ENCODE results near the gene PACSIN1. TPM values are rescaled to one million over a fixed set of nuclear protein-coding genes. Genes with fewer than 3 reads are reported as not detected.

Gene PACSIN1, protein sequence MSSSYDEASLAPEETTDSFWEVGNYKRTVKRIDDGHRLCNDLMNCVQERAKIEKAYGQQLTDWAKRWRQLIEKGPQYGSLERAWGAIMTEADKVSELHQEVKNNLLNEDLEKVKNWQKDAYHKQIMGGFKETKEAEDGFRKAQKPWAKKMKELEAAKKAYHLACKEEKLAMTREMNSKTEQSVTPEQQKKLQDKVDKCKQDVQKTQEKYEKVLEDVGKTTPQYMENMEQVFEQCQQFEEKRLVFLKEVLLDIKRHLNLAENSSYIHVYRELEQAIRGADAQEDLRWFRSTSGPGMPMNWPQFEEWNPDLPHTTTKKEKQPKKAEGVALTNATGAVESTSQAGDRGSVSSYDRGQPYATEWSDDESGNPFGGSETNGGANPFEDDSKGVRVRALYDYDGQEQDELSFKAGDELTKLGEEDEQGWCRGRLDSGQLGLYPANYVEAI
- not detected in 2 replicates for total RNA-seq

DNA sequence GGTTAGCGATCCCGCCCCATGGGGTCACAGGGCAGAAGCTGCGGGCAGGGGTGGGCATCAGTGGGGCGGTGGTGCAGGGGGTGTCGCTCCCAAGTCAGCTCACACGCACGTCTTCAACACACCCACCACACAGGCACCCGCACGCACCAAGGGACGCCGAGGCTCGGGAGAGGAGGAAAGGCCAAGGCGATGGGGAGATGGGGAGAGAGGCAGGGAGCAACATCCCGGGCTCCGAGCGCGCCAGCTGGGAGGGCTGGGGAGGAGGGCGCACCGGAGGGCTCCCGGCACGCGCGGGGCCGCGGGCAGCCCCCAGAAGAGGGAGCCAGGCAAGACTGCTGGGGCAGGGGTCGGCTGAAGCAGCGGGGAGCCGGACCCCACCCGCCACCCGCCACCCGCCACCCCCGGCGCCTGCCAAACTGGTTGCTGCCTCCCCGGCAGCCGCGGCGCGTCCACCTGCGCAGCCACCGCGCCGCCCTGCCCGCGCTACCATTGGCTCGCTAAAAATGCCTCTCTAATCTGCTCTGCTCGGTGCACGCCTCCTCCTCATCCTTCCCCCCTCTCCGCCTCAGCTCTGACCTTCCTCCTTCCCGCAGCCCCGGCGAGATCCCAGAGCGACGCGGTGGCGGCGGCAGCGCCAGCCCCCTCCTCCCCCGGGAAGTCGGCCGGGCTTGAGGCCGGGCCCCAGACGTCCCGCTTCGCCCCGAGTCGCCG lies at the start of gene PACSIN1:
Gene PACSIN1, plus strand, starts transcription at position 546 of the 711 bp plus-strand sequence. CDS start 60,230 bp downstream, outside the sequence.

DNA sequence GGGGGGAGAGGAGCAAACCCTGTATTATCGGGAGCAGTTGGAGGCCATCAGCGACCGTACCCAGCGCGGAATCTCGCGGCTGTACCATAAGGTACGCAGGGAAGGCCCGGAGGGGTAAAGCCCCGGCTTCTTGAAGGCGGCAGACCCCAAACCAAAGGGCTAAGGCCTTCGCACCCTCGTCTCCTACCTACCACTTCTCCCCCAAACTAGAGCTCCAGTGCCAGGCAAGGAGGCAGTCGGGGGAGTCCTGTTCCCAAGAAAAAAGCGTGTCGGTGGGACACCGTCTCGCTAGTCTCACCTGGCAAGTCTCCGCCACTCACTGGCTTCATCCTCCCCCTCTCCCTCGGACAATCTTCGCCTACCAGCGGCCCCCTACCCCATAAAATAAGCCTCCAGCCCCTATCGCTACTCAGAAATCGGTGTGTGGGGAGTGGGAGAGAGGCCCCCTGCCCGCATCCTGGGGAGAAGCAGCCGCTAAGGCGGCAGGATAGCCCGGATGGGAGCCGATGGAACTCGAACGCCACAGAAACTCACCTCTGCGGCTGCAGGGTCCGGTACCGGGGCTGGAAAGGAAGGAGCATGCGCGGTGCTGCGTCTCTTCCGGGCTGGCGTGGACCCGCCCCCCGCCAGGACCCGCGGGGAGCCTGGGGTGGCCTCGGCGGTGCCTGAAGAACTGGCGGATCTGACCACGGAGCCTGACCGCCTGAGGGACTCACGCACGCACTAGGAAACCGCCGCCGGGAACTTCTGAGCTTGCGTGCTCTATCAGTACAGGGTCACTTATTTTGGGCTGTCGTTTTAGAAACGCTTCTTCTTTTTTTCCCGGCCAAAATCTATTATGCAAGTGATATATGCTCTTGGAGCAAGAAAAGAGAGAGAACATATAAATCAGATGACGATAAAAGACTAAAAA lies 40.1 kb upstream of the PACSIN1 start, which contains the start of gene RPS10:
Gene RPS10, minus strand, starts transcription at position 572 of the 913 bp plus-strand sequence. CDS start 848 bp downstream, outside the sequence.

DNA sequence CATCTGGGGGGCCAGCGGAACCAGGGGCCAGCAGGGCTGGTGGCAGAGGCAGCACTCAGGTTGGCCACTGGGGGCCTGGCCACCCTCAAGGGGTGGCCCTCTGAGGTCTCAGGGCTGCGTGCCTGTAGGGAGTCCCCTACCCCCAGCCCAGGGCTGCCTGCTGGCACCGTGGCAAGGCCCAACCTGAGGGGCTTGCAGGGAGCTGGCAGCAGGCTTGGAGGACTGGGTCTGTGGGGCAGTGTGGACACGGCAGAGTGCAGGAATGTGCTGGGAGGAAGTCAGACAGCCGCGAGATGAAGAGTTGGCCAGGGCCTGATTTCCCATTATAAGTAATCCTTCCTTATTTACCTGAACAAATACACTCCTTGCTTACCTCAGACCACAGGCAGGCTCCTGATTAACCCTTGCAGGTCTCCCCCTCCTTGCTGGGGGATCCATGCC lies 90.2 kb downstream of the PACSIN1 start, which contains the start of gene SPDEF:
Gene SPDEF, minus strand, starts transcription at position 299 of the 441 bp plus-strand sequence. CDS start 11,874 bp downstream, outside the sequence.

Other genes with a start within 250 kb of the PACSIN1 start
- 19.9 and 27.2 TPM in 2 replicates for gene HMGA1, start 229.2 kb upstream of the PACSIN1 start, total RNA-seq
- gene SMIM29, start 217.1 kb upstream of the PACSIN1 start, total RNA-seq = 16.1 and 18.7 TPM in 2 replicates
- 32.5 and 35.3 TPM in 2 replicates for gene NUDT3, start 73.4 kb upstream of the PACSIN1 start, total RNA-seq
- gene RPS10, start 40.0 kb upstream of the PACSIN1 start, total RNA-seq = 1,649 and 1,959 TPM in 2 replicates
- not detected in 2 replicates for gene SPDEF, start 90.3 kb downstream of the PACSIN1 start, total RNA-seq
- 40.0 and 56.6 TPM in 2 replicates for gene ILRUN, start 230.7 kb downstream of the PACSIN1 start, total RNA-seq